ENCODE measurements around the gene DHX16. TPM values are rescaled to one million over a fixed set of nuclear protein-coding genes. Genes with fewer than 3 reads are reported as not detected.

DHX16 gene
- total and polyA plus RNA-seq, 2 of the 8 experiments (the other 6 are each of a cell fraction or from before 2014, with no cell fraction given), result 27.4 to 44.4 TPM

DNA sequence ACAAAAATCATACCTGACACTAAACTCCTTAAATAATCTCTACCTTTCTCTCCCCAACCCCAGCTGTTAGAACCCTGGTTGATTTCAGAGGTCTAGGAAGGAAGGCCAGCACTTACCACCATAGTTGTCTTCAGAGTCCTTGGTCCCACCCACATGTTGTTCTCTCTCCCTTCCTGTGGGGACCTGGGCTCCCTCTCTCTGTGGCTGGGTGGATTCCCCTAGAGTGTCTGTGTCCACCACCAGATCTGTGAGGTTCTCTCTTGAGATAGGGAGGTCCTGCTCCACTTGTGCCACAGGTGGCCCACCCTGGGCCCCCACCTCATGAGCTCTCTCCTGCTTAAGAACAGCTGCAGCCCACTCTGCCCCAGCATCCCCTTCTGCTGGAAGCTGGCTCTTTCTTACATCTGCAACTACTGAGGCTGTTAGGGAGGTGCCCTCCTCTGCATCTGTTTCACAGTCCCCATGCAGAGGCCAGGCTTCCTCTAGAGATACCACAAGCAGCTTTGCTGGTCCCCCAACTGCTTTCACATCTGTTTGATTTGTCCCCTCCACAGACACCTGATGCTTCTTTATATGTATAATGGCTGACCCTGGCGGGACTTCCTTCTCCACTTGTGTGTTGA, 39.1 kb upstream of the DHX16 start (continued):
- TF ChIP-seq, protein P1, sequence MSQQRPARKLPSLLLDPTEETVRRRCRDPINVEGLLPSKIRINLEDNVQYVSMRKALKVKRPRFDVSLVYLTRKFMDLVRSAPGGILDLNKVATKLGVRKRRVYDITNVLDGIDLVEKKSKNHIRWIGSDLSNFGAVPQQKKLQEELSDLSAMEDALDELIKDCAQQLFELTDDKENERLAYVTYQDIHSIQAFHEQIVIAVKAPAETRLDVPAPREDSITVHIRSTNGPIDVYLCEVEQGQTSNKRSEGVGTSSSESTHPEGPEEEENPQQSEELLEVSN (IDR thresholded peaks at IDR 0.05), result no peak
- TF ChIP-seq RFX5 (IDR thresholded peaks at IDR 0.05; ENCODE audit: borderline replicate concordance, low read depth, low read length) (no peak), KDM5A (IDR thresholded peaks at IDR 0.05; ENCODE audit: low read length) (no peak), GABPA (IDR thresholded peaks at IDR 0.05; ENCODE audit: borderline replicate concordance, insufficient read depth, low read length) (no peak), GTF2F1 (IDR thresholded peaks at IDR 0.05; ENCODE audit: borderline replicate concordance, low read depth, low read length) (no peak)

Data from H1 (cell line).